CD4-positive, alpha-beta memory T cell (primary cell): Measurements from ENCODE around the gene HNRNPA0. TPM values are rescaled to one million over a fixed set of nuclear protein-coding genes. Genes with fewer than 3 reads are reported as not detected.

Experiments used
- CTCF ChIA-PET: fragments of 350-600 bp; sonication (Branson Sonifier 250); formaldehyde crosslinking; loops from one replicate; lab custom pipeline; 2021; ENCODE audit warnings: inconsistent platforms; ENCODE audit not compliant: partially characterized antibody; lab: Charles Lee
- POLR2A ChIA-PET: fragments of 350-600 bp; sonication (Branson Sonifier 250); formaldehyde crosslinking; loops from one replicate; lab custom pipeline; 2021; ENCODE audit not compliant: partially characterized antibody; lab: Charles Lee
- DNase-seq, 5 donors: peaks; one replicate each; pipeline versions ENCODE4 v3.0.0 to v3.0.0-alpha.2; 2020 to 2022; ENCODE audit warnings: mixed read lengths in 1 of 5
- H3K27ac ChIP-seq: one replicate; pipeline ENCODE4 v1.7.0; 2013; ENCODE audit warnings: low read depth, low read length
- H3K27me3 ChIP-seq: 2 replicates; pipeline ENCODE4 v1.7.0; 2013; ENCODE audit warnings: mild to moderate bottlenecking, low read length, moderate library complexity; ENCODE audit not compliant: insufficient read depth
- H3K36me3 ChIP-seq: 2 replicates; pipeline ENCODE4 v1.7.0; 2013; ENCODE audit warnings: mild to moderate bottlenecking, low read length, moderate library complexity; ENCODE audit not compliant: insufficient read depth
- H3K4me1 ChIP-seq: 2 replicates; pipeline ENCODE4 v1.7.0; 2013; ENCODE audit warnings: mild to moderate bottlenecking, low read length, moderate library complexity; ENCODE audit not compliant: insufficient read depth
- H3K4me3 ChIP-seq, 2 donors: one replicate each; pipeline ENCODE4 v1.7.0; 2013; ENCODE audit warnings: low read length in 2 of 2, mild to moderate bottlenecking in 1 of 2
- H3K9me3 ChIP-seq, 2 donors: one replicate each; pipeline ENCODE4 v1.7.0; 2013; ENCODE audit warnings: low read length in 2 of 2, control low read depth in 1 of 2; ENCODE audit not compliant: control insufficient read depth in 1 of 2
- H3K27ac Mint-ChIP-seq, 7 donors: one replicate each; pipeline ENCODE4 v1.8.0; 2020 to 2021; ENCODE audit warnings: mixed read lengths in 7 of 7, mild to moderate bottlenecking in 6 of 7, inconsistent platforms in 3 of 7, moderate library complexity in 3 of 7
- H3K27me3 Mint-ChIP-seq, 2 donors: one replicate each; pipeline ENCODE4 v1.8.0; 2020 to 2021; ENCODE audit warnings: mixed read lengths in 2 of 2
- H3K36me3 Mint-ChIP-seq, 2 donors: one replicate each; pipeline ENCODE4 v1.8.0; 2020 to 2021; ENCODE audit warnings: mixed read lengths in 2 of 2, inconsistent platforms in 1 of 2, mild to moderate bottlenecking in 1 of 2
- H3K4me1 Mint-ChIP-seq, 4 donors: one replicate each; pipeline ENCODE4 v1.8.0; 2020 to 2021; ENCODE audit warnings: mixed read lengths in 4 of 4, mild to moderate bottlenecking in 1 of 4
- H3K4me3 Mint-ChIP-seq, 8 donors: one replicate each; pipeline ENCODE4 v1.8.0; 2020 to 2021; ENCODE audit warnings: mixed read lengths in 8 of 8, mild to moderate bottlenecking in 7 of 8, moderate library complexity in 6 of 8, inconsistent platforms in 3 of 8
- H3K9me3 Mint-ChIP-seq, 8 donors: one replicate each; pipeline ENCODE4 v1.8.0; 2020 to 2021; ENCODE audit warnings: mixed read lengths in 8 of 8, mild to moderate bottlenecking in 5 of 8, inconsistent platforms in 3 of 8, moderate library complexity in 1 of 8
- intact Hi-C: fragments of 100-400 bp; cut with micrococcal nuclease; formaldehyde crosslinking; loops from one replicate; pipeline ENCODE4 v1.15.1; 2023
- polyA plus RNA-seq, 2 donors: library from polyadenylated mRNA; unstranded; fragments of 300-500 nt; fragmentation: Illumina TruSeq; gene quantifications; one replicate each; pipeline ENCODE4 v1.2.3, GENCODE V29; 2021
- total RNA-seq, 2 experiments: library from RNA; stranded (reverse); gene quantifications; one replicate each; pipeline ENCODE4 v1.2.3, GENCODE V29; 2021

The HNRNPA0 gene
- total and polyA plus RNA-seq, 4 experiments from 2014 or later, result 8.6 to 30.7 (median 24.9) TPM

DNA sequence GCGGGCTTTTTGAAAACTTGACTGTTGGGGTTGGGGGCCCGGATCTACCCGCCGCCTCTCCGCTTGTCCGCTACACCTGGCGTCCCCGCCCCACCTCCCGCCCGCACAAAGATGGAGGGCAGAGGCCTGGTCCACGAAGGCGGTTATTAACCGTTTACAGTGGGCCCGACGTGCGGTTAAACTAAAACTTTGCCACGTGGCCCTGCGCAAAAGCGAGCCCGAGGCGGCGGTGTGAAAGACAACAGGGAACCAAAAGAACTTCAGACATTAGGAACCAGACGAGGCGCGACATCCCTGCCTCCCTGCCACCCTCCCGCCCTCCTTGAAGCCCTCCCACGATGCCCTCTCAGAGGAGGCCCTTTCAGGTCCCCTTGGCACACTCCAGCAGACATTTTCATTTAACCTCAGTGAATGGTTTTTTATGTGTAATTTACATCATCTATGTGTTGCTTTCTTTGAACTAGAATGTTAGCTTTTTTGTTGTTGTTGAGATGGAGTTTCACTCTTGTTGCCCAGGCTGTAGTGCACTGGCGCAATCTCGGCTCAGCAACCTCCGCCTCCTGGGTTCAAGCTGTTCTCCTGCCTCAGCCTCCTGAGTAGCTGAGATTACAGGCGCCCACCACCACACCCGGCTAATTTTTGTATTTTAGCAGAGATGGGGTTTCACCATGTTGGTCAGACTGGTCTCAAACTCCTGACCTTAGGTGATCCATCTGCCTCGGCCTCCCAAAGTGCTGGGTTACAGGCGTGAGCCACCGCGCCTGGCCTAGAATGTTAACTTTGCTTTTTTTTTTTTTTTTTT, 999 bp upstream of the HNRNPA0 start:
- intact Hi-C loops, result loop anchor here (1.0 to 10.0 kb wide), 9 partner anchors 12 to 1537 kb away; partner anchors contain the start of genes BRD8, CDC25C, HSPA9 and KDM3B
- H3K9me3 Mint-ChIP-seq, result no peaks in the 10 kb centered on the region
- DNase-seq, result no peak
- peaks cover 0 to 14% of the 10 kb centered on the region in 2 donors for H3K27me3 Mint-ChIP-seq
- peak overlapping the region; percentile 98 to 100 (median 99) for H3K4me3 Mint-ChIP-seq
- Histone ChIP-seq H3K36me3 (no peaks in the 10 kb centered on the region), H3K4me3 (peak overlapping the region in 1 of 2 donors; percentile 96), H3K27ac (peak overlapping the region; percentile 100), H3K27me3 (no peaks in the 10 kb centered on the region), H3K4me1 (peaks cover 30% of the 10 kb centered on the region), H3K9me3 (no peaks in the 10 kb centered on the region)
- CTCF ChIA-PET, result interaction anchor here (0.7 to 4.4 kb wide), 8 partner anchors 13 to 200 kb away, joined by 3 to 32 read pairs (median 9); partner anchors contain the start of gene PKD2L2
- H3K36me3 Mint-ChIP-seq, result peaks cover 9 to 28% of the 10 kb centered on the region in 2 donors
- POLR2A ChIA-PET, result interaction anchor here (0.8 to 6.4 kb wide), 15 partner anchors 13 to 1587 kb away, joined by 3 to 85 read pairs (median 12); partner anchors contain the start of genes FAM13B, HSPA9, KDM3B and KLHL3
- H3K4me1 Mint-ChIP-seq, result peaks cover 25 to 52% (median 30%) of the 10 kb centered on the region in 4 donors
- H3K27ac Mint-ChIP-seq, result peak overlapping the region; percentile 96 to 100 (median 100)

- no peak for DNase-seq
- CTCF ChIA-PET, result interaction anchor here (0.7 to 4.4 kb wide), 12 partner anchors 10 to 135 kb away, joined by 3 to 32 read pairs (median 5); partner anchors contain the start of gene PKD2L2
- intact Hi-C loops, result loop anchor here (1.0 to 10.0 kb wide), 9 partner anchors 10 to 1539 kb away; partner anchors contain the start of genes BRD8, CDC25C, HSPA9 and KDM3B
These were observed 424 bp downstream of the HNRNPA0 start for GRCh38 chr5:137753691-137754187.

GRCh38 chr5:137752905-137753690, 1.1 kb downstream of the HNRNPA0 start:
- peak overlapping the region; percentile 98 to 100 (median 99) for H3K4me3 Mint-ChIP-seq
- peak overlapping the region; percentile 100 for H3K27ac Mint-ChIP-seq
- CTCF ChIA-PET, result interaction anchor here (0.7 to 4.4 kb wide), 11 partner anchors 11 to 124 kb away, joined by 3 to 32 read pairs (median 4); no protein-coding TSS in a partner anchor
- POLR2A ChIA-PET, result interaction anchor here (0.8 to 6.4 kb wide), 18 partner anchors 11 to 1541 kb away, joined by 3 to 85 read pairs (median 6); partner anchors contain the start of genes FAM13B, FAM53C, HSPA9 and KDM3B
- no peaks in the 10 kb centered on the region for H3K36me3 ChIP-seq
- DNase-seq, result peak; percentile 33 to 56 (median 45)
- peaks cover 0 to 4% of the 10 kb centered on the region in 2 donors for H3K27me3 Mint-ChIP-seq
- no peaks in the 10 kb centered on the region for H3K9me3 Mint-ChIP-seq
- peak overlapping the region; percentile 49 to 96 for H3K4me3 ChIP-seq
- no peaks in the 10 kb centered on the region for H3K27me3 ChIP-seq
- peak overlapping the region; percentile 100 for H3K27ac ChIP-seq
- H3K9me3 ChIP-seq, result no peaks in the 10 kb centered on the region
- H3K4me1 Mint-ChIP-seq, result peaks cover 26 to 54% (median 35%) of the 10 kb centered on the region in 4 donors
- intact Hi-C loops, result loop anchor here (5.0 to 10.0 kb wide), 3 partner anchors 134 to 1539 kb away; partner anchors contain the start of genes HSPA9, MATR3 and PKD2L2
- H3K4me1 ChIP-seq, result peaks cover 33% of the 10 kb centered on the region
- peaks cover 5 to 29% of the 10 kb centered on the region in 2 donors for H3K36me3 Mint-ChIP-seq

More at GRCh38 chr5:137753691-137754187, 424 bp downstream of the HNRNPA0 start:
- H3K36me3 ChIP-seq, result no peaks in the 10 kb centered on the region
- H3K4me3 Mint-ChIP-seq, result peak overlapping the region; percentile 98 to 100 (median 99)
- H3K4me1 Mint-ChIP-seq, result peaks cover 26 to 54% (median 35%) of the 10 kb centered on the region in 4 donors
- peaks cover 6 to 29% of the 10 kb centered on the region in 2 donors for H3K36me3 Mint-ChIP-seq
- H3K9me3 ChIP-seq, result no peaks in the 10 kb centered on the region
- peak overlapping the region; percentile 49 to 96 for H3K4me3 ChIP-seq
- peak overlapping the region; percentile 100 for H3K27ac ChIP-seq
- no peaks in the 10 kb centered on the region for H3K9me3 Mint-ChIP-seq
- POLR2A ChIA-PET, result interaction anchor here (0.8 to 6.4 kb wide), 21 partner anchors 12 to 1588 kb away, joined by 3 to 85 read pairs (median 6); partner anchors contain the start of genes FAM13B, FAM53C, HSPA9 and KDM3B
- H3K27ac Mint-ChIP-seq, result peak overlapping the region; percentile 100
- H3K4me1 ChIP-seq, result peaks cover 33% of the 10 kb centered on the region
- no peaks in the 10 kb centered on the region for H3K27me3 ChIP-seq
- H3K27me3 Mint-ChIP-seq, result peaks cover 0 to 4% of the 10 kb centered on the region in 2 donors

DNA sequence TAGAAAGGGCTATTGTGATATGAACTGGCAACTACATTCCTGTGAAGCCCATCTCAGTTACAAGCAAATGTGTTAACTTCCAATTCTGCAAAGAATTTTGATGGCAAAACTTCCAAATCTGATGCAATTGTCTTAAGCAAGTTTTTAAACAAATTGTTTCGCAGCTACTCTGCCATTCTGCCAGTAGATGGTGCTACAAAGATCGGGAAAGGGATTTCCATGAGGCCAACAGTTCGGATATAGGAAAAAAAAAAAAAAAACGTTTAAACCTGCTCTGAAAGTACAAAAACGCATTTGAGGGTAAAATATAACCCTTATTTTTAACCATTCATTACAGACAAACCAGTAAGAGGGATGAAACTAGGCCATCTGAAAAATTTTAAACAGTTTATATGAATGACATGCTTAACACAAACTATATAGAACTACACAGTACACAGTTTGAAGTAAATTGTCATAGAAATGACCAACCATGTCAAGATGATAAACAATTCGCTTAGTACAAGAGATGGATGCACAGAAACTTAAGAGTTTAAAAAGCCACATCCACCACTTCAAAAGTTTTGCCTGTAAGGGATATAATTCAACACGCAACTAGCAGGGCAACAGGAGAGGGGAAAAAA, 2.2 kb downstream of the HNRNPA0 start:
- DNase-seq, result peak in 4 of 5 donors; percentile 30 to 47 (median 42)
- CTCF ChIA-PET, result interaction anchor here (0.7 to 3.3 kb wide), 17 partner anchors 8 to 426 kb away, joined by 3 to 37 read pairs (median 3); partner anchors contain the start of gene KLHL3
- H3K36me3 Mint-ChIP-seq, result peaks cover 5 to 29% of the 10 kb centered on the region in 2 donors

DNA sequence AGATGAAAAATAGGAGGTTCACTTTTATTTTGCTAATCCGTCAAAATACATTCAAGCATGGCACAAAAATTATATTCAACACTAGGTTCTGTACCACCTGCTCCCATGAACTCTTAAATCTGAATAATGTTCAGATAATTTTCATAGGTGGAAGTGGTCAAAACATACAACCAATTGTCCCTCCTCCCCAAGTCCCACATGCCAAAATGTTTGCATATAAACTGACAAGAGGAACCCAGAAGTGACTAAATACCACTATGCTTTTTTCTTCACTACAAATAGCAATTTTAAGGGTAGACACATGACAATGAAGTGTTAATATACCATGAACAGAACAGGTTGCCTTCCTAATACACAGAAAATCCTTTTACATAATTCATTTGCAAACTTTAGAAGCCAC, 3.7 kb downstream of the HNRNPA0 start:
- Mint-ChIP-seq H3K27me3 (peaks cover 0 to 4% of the 10 kb centered on the region in 2 donors), H3K9me3 (no peaks in the 10 kb centered on the region), H3K36me3 (peaks cover 5 to 29% of the 10 kb centered on the region in 2 donors), H3K27ac (peak overlapping the region in 4 of 7 donors; percentile 7 to 100 (median 23)), H3K4me1 (peaks cover 26 to 54% (median 33%) of the 10 kb centered on the region in 4 donors), H3K4me3 (peak overlapping the region in 2 of 8 donors; percentile 25 to 55)
- CTCF ChIA-PET, result interaction anchor here (1.1 to 17.7 kb wide), 4 partner anchors 9 to 92 kb away, joined by 3 to 653 read pairs (median 22); no protein-coding TSS in a partner anchor
- POLR2A ChIA-PET, result interaction anchor here (6.4 kb wide), 1 partner anchor 14 kb away, joined by 85 read pairs; the partner anchor contains the start of gene KLHL3
- Histone ChIP-seq H3K4me1 (peaks cover 32% of the 10 kb centered on the region), H3K4me3 (no peak overlapping the region), H3K27me3 (no peaks in the 10 kb centered on the region), H3K27ac (no peak overlapping the region), H3K9me3 (no peaks in the 10 kb centered on the region), H3K36me3 (no peaks in the 10 kb centered on the region)
- intact Hi-C loops, result loop anchor here (5.0 to 10.0 kb wide), 3 partner anchors 137 to 1542 kb away; partner anchors contain the start of genes HSPA9, MATR3 and PKD2L2
- DNase-seq, result no peak

More for the DNA sequence above, 2.2 kb downstream of the HNRNPA0 start:
- H3K9me3 Mint-ChIP-seq, result no peaks in the 10 kb centered on the region
- no peaks in the 10 kb centered on the region for H3K27me3 ChIP-seq
- H3K4me1 Mint-ChIP-seq, result peaks cover 26 to 54% (median 35%) of the 10 kb centered on the region in 4 donors
- peaks cover 33% of the 10 kb centered on the region for H3K4me1 ChIP-seq
- H3K27me3 Mint-ChIP-seq, result peaks cover 0 to 4% of the 10 kb centered on the region in 2 donors
- no peaks in the 10 kb centered on the region for H3K36me3 ChIP-seq
- H3K27ac ChIP-seq, result peak overlapping the region; percentile 100
- intact Hi-C loops, result loop anchor here (5.0 to 10.0 kb wide), 3 partner anchors 135 to 1540 kb away; partner anchors contain the start of genes HSPA9, MATR3 and PKD2L2
- no peaks in the 10 kb centered on the region for H3K9me3 ChIP-seq
- peak overlapping the region; percentile 49 to 96 for H3K4me3 ChIP-seq
- POLR2A ChIA-PET, result interaction anchor here (0.8 to 6.4 kb wide), 5 partner anchors 10 to 92 kb away, joined by 3 to 85 read pairs (median 4); partner anchors contain the start of gene KLHL3
- H3K27ac Mint-ChIP-seq, result peak overlapping the region; percentile 100
- H3K4me3 Mint-ChIP-seq, result peak overlapping the region; percentile 98 to 100 (median 99)
